Measurements from ENCODE around the gene KCNQ1OT1. TPM values are rescaled to one million over a fixed set of nuclear protein-coding genes. Genes with fewer than 3 reads are reported as not detected.

The KCNQ1OT1 gene
- total RNA-seq, 4 donors from 2014 or later: 0.66 to 2.5 (median 1.3) TPM

DNA sequence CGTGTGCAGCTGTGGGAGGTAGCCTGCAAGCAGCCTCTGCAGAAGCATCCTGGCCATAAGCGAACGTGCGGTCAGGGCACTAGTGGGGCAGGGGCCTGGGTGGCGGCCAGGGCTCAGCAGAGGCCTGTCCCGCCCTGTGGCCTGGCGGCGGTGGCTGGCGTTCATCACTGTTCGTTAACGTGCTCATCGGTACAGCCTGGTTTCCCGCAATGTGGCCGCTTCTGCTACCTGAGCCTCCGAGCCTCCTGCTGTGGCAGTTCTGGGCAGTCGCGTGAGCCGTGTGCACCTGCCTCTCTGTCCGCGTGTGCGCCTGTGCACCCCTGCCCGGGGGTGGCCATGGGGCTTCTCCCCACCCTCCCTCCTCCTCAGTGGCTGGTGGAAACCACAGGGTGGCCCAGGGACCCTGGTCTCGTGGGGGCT lies 117.9 kb downstream of the KCNQ1OT1 start:
- no peak overlapping the region for H3K27ac ChIP-seq (replicated peaks in 1 of 4)
- intact Hi-C loops (cut with DNase I): no loop called here
- peaks cover 0 to 10% (median 0%) of the 10 kb centered on the region in 4 donors for H3K36me3 ChIP-seq
- no peak overlapping the region for H3K4me3 ChIP-seq
- H3K27me3 ChIP-seq: no peaks in the 10 kb centered on the region
- DNase-seq (ENCODE audit: extremely low spot score): no peak
- 99% methylated on average over 20 of the region's 23 CpGs for WGBS
- peaks cover 0 to 13% (median 0%) of the 10 kb centered on the region in 4 donors for H3K4me1 ChIP-seq
- no peaks in the 10 kb centered on the region for H3K9me3 ChIP-seq
- TF ChIP-seq, protein P1, sequence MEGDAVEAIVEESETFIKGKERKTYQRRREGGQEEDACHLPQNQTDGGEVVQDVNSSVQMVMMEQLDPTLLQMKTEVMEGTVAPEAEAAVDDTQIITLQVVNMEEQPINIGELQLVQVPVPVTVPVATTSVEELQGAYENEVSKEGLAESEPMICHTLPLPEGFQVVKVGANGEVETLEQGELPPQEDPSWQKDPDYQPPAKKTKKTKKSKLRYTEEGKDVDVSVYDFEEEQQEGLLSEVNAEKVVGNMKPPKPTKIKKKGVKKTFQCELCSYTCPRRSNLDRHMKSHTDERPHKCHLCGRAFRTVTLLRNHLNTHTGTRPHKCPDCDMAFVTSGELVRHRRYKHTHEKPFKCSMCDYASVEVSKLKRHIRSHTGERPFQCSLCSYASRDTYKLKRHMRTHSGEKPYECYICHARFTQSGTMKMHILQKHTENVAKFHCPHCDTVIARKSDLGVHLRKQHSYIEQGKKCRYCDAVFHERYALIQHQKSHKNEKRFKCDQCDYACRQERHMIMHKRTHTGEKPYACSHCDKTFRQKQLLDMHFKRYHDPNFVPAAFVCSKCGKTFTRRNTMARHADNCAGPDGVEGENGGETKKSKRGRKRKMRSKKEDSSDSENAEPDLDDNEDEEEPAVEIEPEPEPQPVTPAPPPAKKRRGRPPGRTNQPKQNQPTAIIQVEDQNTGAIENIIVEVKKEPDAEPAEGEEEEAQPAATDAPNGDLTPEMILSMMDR (IDR thresholded peaks at IDR 0.05): no peak
- TF ChIP-seq POLR2A (IDR thresholded peaks at IDR 0.05; ENCODE audit: low read depth) (no peak), POLR2AphosphoS5 (IDR thresholded peaks at IDR 0.05) (no peak), EP300 (IDR thresholded peaks at IDR 0.05) (no peak)

DNA sequence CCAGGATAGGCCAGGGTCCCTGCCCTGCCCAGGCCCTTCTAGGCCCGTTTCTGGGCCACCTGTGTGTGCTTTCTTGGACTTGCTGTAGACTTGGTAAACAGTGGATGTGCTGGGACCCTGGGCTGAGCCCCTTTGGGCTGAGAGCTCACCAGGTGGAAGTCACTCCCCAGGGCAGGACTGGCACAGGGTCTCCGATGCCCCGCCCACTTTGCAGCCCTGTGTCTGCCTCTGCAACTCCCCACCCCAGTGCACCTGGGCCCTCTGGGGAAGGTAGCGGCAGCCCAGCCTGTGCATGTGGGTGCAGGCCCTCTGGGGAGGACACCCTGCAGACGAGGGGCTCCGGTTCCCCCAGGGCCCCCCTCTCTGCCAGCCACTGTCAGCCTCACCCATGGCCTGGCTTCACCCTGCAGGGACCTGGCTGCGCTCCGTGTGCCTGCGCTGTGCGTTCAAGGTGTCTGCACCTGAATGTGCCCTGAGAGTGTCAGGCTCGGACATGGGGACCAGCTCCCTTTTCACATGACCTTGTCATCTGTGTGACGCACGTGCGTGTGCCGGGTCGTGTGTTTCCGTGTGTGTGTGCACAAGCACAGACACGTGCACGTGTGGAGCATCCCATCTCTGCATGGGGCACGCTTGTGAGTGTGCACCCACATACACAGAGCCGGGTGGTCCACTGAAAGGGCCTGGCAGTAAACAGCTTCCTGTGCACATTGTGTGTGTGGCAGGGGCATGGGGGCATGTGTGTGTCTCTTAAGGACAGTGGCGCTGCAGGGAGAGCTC lies 118.5 kb downstream of the KCNQ1OT1 start:
- whole genome bisulfite sequencing: 91% methylated on average over 16 of the region's 22 CpGs
- Histone ChIP-seq H3K4me3 (no peak overlapping the region), H3K36me3 (peaks cover 0 to 10% (median 0%) of the 10 kb centered on the region in 4 donors), H3K4me1 (peaks cover 0 to 13% (median 0%) of the 10 kb centered on the region in 4 donors), H3K9me3 (no peaks in the 10 kb centered on the region), H3K27me3 (no peaks in the 10 kb centered on the region), H3K27ac (replicated peaks in 1 of 4) (no peak overlapping the region)
- TF ChIP-seq POLR2A (IDR thresholded peaks at IDR 0.05; ENCODE audit: low read depth): no peak
- TF ChIP-seq, protein P1 (IDR thresholded peaks at IDR 0.05): no peak
- TF ChIP-seq POLR2AphosphoS5 (IDR thresholded peaks at IDR 0.05): no peak
- TF ChIP-seq EP300 (IDR thresholded peaks at IDR 0.05): no peak
- DNase-seq (ENCODE audit: extremely low spot score): no peak
- intact Hi-C loops (cut with DNase I): no loop called here

DNA sequence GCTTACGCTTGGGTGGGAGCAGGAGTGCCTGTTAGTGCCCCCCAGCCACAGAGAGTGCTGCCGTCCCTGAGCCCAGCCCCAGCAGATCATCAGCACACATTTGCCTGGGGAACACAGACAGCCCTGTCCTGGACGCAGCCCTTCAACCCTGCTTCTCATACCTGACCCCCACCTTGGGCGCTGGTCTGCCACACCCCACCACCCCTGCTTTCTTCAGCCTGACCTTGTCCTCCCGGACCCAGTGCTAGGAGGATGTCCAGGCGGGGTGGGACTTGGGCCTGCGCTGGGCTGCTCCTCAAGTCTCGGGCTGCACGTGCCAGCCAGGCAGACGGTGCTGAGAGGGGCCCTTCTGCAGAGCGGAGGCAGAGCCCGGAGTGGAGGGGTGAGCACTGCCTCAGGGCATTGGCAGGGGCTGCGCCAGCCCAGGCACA lies 119.2 kb downstream of the KCNQ1OT1 start:
- Histone ChIP-seq H3K27ac (replicated peaks in 1 of 4) (no peak overlapping the region), H3K4me1 (peaks cover 0 to 13% (median 0%) of the 10 kb centered on the region in 4 donors), H3K4me3 (no peak overlapping the region), H3K9me3 (no peaks in the 10 kb centered on the region), H3K36me3 (peaks cover 0 to 10% (median 0%) of the 10 kb centered on the region in 4 donors), H3K27me3 (no peaks in the 10 kb centered on the region)
- intact Hi-C loops (cut with DNase I): no loop called here
- no peak for DNase-seq (ENCODE audit: extremely low spot score)
- TF ChIP-seq POLR2A (IDR thresholded peaks at IDR 0.05; ENCODE audit: low read depth) (no peak), EP300 (IDR thresholded peaks at IDR 0.05) (no peak), POLR2AphosphoS5 (IDR thresholded peaks at IDR 0.05) (no peak)
- TF ChIP-seq, protein P1 (IDR thresholded peaks at IDR 0.05): no peak
- 82% methylated on average over 10 of the region's 13 CpGs for WGBS

DNA sequence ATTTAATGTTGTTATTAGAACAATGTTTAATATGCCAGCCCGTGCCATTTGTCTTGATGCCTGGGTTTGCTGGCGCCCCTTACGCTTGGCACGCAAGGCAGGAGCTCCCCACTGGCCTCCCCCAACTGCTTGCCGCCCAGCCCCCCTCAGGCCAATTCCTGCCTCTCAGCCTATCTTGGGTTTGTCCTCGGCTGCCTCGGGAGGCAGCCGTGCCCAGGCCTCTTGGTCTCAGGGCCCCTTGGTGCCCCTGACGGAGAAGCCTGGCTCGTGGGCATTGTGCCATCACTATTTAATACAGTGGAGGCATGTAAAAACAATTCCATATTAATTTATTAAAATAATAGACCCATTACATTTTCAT lies 119.8 kb downstream of the KCNQ1OT1 start:
- 76% methylated on average over 10 of the region's 10 CpGs for WGBS
- DNase-seq (ENCODE audit: extremely low spot score): no peak
- peaks cover 0 to 13% (median 0%) of the 10 kb centered on the region in 4 donors for H3K4me1 ChIP-seq

More for the DNA sequence above, 119.8 kb downstream of the KCNQ1OT1 start:
- Histone ChIP-seq H3K27ac (replicated peaks in 1 of 4) (no peak overlapping the region), H3K36me3 (peaks cover 0 to 5% (median 0%) of the 10 kb centered on the region in 4 donors), H3K27me3 (no peaks in the 10 kb centered on the region), H3K4me3 (no peak overlapping the region), H3K9me3 (no peaks in the 10 kb centered on the region)
- TF ChIP-seq, protein P1 (IDR thresholded peaks at IDR 0.05): no peak
- TF ChIP-seq POLR2A (IDR thresholded peaks at IDR 0.05; ENCODE audit: low read depth) (no peak), EP300 (IDR thresholded peaks at IDR 0.05) (no peak)
- intact Hi-C loops (cut with DNase I): no loop called here
